A549 (cell line): Measurements from ENCODE around the gene UBE2O. TPM values are rescaled to one million over a fixed set of nuclear protein-coding genes. Genes with fewer than 3 reads are reported as not detected.

ENCODE experiments used
- ATAC-seq, 2 experiments: fragments of 200-7000 bp in 1 of 2; fragments of >200 bp in 1 of 2; cut with Nextera tagmentation in 1 of 2; cut with Tn5 transposase in 1 of 2; 3 replicates each; pipeline versions ENCODE4 v1.8.0 to v1.9.1; 2018 to 2020; ENCODE audit warnings: mild to moderate bottlenecking in 1 of 2, moderate library complexity in 1 of 2
- CTCF ChIA-PET: fragments of 300-600 bp; sonication (Branson Sonifier 250); formaldehyde crosslinking; extraction: SDS; loops from one replicate; lab custom pipeline; 2021; ENCODE audit warnings: antibody characterized with exemption, inconsistent platforms; lab: Yijun Ruan, JAX
- POLR2A ChIA-PET: fragments of 350-600 bp; formaldehyde crosslinking; extraction: SDS; loops from one replicate; lab custom pipeline; 2021; ENCODE audit warnings: antibody characterized with exemption, inconsistent platforms; lab: Yijun Ruan, JAX
- DNase-seq, 2 experiments: peaks; one replicate each; pipeline versions ENCODE4 v3.0.0 to v3.0.0-alpha.2; 2011 to 2016; ENCODE audit warnings: low read depth in 1 of 2, low spot score in 1 of 2
- FAIRE-seq: peaks from 2 replicates; lab custom pipeline; 2011; peaks lifted over from hg19 to GRCh38; lab: Jason Lieb, UNC
- H3K27ac ChIP-seq, 2 experiments: fragments of >200 bp; sonication (Bioruptor Twin); formaldehyde crosslinking; 3 replicates each; pipeline ENCODE4 v1.5.1; 2016 to 2017
- H3K4me1 ChIP-seq: fragments of >200 bp; sonication (Bioruptor Twin); formaldehyde crosslinking; 3 replicates; pipeline ENCODE4 v1.6.1; 2016
- H3K4me2 ChIP-seq: fragments of >200 bp; sonication (Bioruptor Twin); formaldehyde crosslinking; 3 replicates; pipeline ENCODE4 v1.6.1; 2016
- H3K4me3 ChIP-seq: fragments of >200 bp; sonication (Bioruptor Twin); formaldehyde crosslinking; 3 replicates; pipeline ENCODE4 v1.5.1; 2016
- H3K9me3 ChIP-seq: fragments of >200 bp; sonication (Bioruptor Twin); formaldehyde crosslinking; 3 replicates; pipeline ENCODE4 v1.6.1; 2016
- CBX2 ChIP-seq: fragments of 200-600 bp; sonication (generic); IDR thresholded peaks from 2 replicates; pipeline ENCODE4 v1.6.1; 2016; ENCODE audit warnings: low read depth, mild to moderate bottlenecking, borderline replicate concordance
- CHD4 ChIP-seq: fragments of 200-600 bp; sonication (generic); IDR thresholded peaks from 2 replicates; pipeline ENCODE4 v1.6.1; 2016; ENCODE audit warnings: antibody characterized with exemption, mild to moderate bottlenecking, borderline replicate concordance
- ESRRA ChIP-seq: fragments of 150-350 bp; IDR thresholded peaks from 2 replicates; pipeline ENCODE4 v1.6.1; 2014; ENCODE audit warnings: mild to moderate bottlenecking, low read length, borderline replicate concordance
- FOSB ChIP-seq: fragments of 250-450 bp; sonication (Bioruptor Pico); IDR thresholded peaks from 2 replicates; pipeline ENCODE4 v1.5.0; 2020; ENCODE audit warnings: mild to moderate bottlenecking, moderate library complexity
- HEYL ChIP-seq: fragments of 250-450 bp; sonication (Bioruptor Pico); IDR thresholded peaks from 2 replicates; pipeline ENCODE4 v1.8.0; 2021; ENCODE audit warnings: mild to moderate bottlenecking, moderate library complexity
- HOXB13 ChIP-seq: fragments of 250-450 bp; sonication (Bioruptor Pico); IDR thresholded peaks from 2 replicates; pipeline ENCODE4 v1.5.0; 2020; ENCODE audit warnings: low read depth, mild to moderate bottlenecking, moderate library complexity
- HOXB5 ChIP-seq: fragments of 250-450 bp; sonication (Bioruptor Pico); IDR thresholded peaks from 2 replicates; pipeline ENCODE4 v1.5.0; 2020; ENCODE audit warnings: mild to moderate bottlenecking, moderate library complexity
- KDM5A ChIP-seq: fragments of 200-600 bp; sonication (generic); IDR thresholded peaks from 2 replicates; pipeline ENCODE4 v1.6.1; 2016; ENCODE audit warnings: antibody characterized with exemption, mild to moderate bottlenecking
- MAFK ChIP-seq: fragments of 450-650 bp; IDR thresholded peaks from 2 replicates; pipeline ENCODE4 v1.6.1; 2014; ENCODE audit not compliant: partially characterized antibody
- MAZ ChIP-seq: fragments of 150-350 bp; IDR thresholded peaks from 2 replicates; pipeline ENCODE4 v1.6.1; 2014; ENCODE audit warnings: antibody characterized with exemption, low read depth, low read length, borderline replicate concordance
- NFE2L2 ChIP-seq: fragments of 150-350 bp; conservative IDR thresholded peaks from 2 replicates; pipeline ENCODE4 v1.6.1; 2014; ENCODE audit warnings: low read length
- NPAS2 ChIP-seq: fragments of 250-450 bp; sonication (Bioruptor Pico); IDR thresholded peaks from 2 replicates; pipeline ENCODE4 v1.8.0; 2022; ENCODE audit warnings: mild to moderate bottlenecking, moderate library complexity, borderline replicate concordance
- PHF8 ChIP-seq: fragments of 200-600 bp; sonication (generic); IDR thresholded peaks from 2 replicates; pipeline ENCODE4 v1.6.1; 2016; ENCODE audit warnings: low read depth, mild to moderate bottlenecking, antibody characterized with exemption, moderate library complexity, borderline replicate concordance
- POLR2A ChIP-seq: IDR thresholded peaks from 2 replicates; pipeline ENCODE4 v1.6.1; 2012; ENCODE audit warnings: mild to moderate bottlenecking, low read length
- RAD21 ChIP-seq, 2 experiments: fragments of >200 bp in 1 of 2; sonication (Bioruptor Twin) in 1 of 2; formaldehyde crosslinking in 1 of 2; IDR thresholded peaks in 1 of 2; conservative IDR thresholded peaks in 1 of 2; 2 replicates in 1 of 2; 3 replicates in 1 of 2; pipeline ENCODE4 v1.6.1; 2012 to 2018; ENCODE audit warnings: inconsistent platforms in 1 of 2
- SMC3 ChIP-seq: fragments of >200 bp; sonication (Bioruptor Twin); formaldehyde crosslinking; IDR thresholded peaks from 3 replicates; pipeline ENCODE4 v1.6.1; 2018; ENCODE audit warnings: inconsistent platforms
- TFCP2L1 ChIP-seq: fragments of 250-450 bp; sonication (Bioruptor Pico); IDR thresholded peaks from 2 replicates; pipeline ENCODE4 v1.5.0; 2021; ENCODE audit warnings: mild to moderate bottlenecking
- ZSCAN20 ChIP-seq: fragments of 250-450 bp; sonication (Bioruptor Pico); IDR thresholded peaks from 2 replicates; pipeline ENCODE4 v1.8.0; 2022; ENCODE audit warnings: mild to moderate bottlenecking, moderate library complexity
- WGBS: methylation state at CpG from one replicate; pipeline ENCODE4 v1.1.6; 2017; ENCODE audit errors: missing lambda C conversion rate; 5-methylcytosine and 5-hydroxymethylcytosine counted together
- polyA plus RNA-seq, 4 experiments: library from polyadenylated mRNA; depleted of rRNA in 3 of 4; stranded (reverse); fragments of >200 nt; fragmentation: RNase III in 1 of 4; extraction: RNeasy Plus Mini Kit Qiagen cat#74134 plus additional on column Dnase treatment in 1 of 4; gene quantifications; 2 replicates in 3 of 4; 3 replicates in 1 of 4; pipeline ENCODE4 v1.2.3, GENCODE V29; 2011 to 2017
- TF ChIP-seq, protein P1 (sequence below): IDR thresholded peaks from 2 replicates; pipeline ENCODE4 v1.6.1; 2012; ENCODE audit warnings: low read depth, borderline replicate concordance
- TF ChIP-seq, protein P2 (sequence below): fragments of 250-450 bp; sonication (Bioruptor Pico); IDR thresholded peaks from 2 replicates; pipeline ENCODE4 v1.5.0; 2021; ENCODE audit warnings: mild to moderate bottlenecking, moderate library complexity, borderline replicate concordance
- TF ChIP-seq, protein P3 (sequence below): IDR thresholded peaks from 2 replicates; pipeline ENCODE4 v1.6.1; 2012
- TF ChIP-seq, protein P4 (sequence below): fragments of 200-600 bp; sonication (generic); IDR thresholded peaks from 2 replicates; pipeline ENCODE4 v1.6.1; 2016; ENCODE audit warnings: antibody characterized with exemption, mild to moderate bottlenecking, moderate library complexity
- TF ChIP-seq, protein P5 (sequence below): fragments of >200 bp; sonication (Bioruptor Twin); formaldehyde crosslinking; IDR thresholded peaks from 3 replicates; pipeline ENCODE4 v1.5.1; 2016
- TF ChIP-seq, protein P6 (sequence below): fragments of >200 bp; sonication (Bioruptor Twin); formaldehyde crosslinking; IDR thresholded peaks from 3 replicates; pipeline ENCODE4 v1.6.1; 2016

The UBE2O gene
- polyA plus RNA-seq, 2 of the 4 experiments (the other 2 are of a cell fraction), result 22.0 to 25.7 TPM

DNA sequence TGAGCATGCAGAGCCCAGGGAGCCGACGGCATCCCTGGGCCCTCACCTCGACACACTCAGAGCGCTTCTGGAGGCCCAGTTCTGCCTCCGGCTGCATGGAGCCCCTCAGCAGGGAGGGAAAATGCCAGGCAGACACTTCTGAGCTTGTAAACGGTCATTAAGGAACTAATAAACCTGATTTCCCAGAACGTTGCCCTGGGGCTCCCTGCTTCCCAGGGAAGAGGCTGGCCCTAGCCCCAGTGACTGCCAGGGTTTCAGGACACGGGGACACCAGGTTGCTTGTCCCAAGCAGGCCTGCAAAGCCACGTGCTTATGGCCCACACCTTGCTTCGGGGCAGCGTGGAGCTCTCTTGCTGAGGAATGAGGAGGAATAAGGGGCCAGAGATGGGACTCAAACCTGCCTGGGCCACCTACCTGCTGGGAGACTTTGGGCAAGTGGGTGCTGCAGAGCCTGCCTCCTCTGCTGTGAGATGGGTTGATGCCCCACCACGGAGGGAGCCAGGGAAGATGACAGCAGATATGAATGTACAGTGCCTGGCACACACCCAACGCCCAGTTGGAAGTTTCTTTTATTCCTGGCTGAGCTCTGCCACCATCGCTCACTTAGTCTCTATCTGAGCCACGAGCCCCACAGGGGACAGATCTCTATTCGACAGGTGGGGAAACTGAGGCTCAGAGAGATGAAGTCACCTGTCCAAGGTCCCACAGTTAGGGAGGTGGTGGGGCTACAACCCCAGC is 42.9 kb upstream of the UBE2O start:
- 91% methylated on average over 14 of the region's 16 CpGs for WGBS
- DNase-seq (no peak), FAIRE-seq (no peak), ATAC-seq (no peak)
- H3K4me2 ChIP-seq, result no peak overlapping the region
- TF ChIP-seq, protein P1, sequence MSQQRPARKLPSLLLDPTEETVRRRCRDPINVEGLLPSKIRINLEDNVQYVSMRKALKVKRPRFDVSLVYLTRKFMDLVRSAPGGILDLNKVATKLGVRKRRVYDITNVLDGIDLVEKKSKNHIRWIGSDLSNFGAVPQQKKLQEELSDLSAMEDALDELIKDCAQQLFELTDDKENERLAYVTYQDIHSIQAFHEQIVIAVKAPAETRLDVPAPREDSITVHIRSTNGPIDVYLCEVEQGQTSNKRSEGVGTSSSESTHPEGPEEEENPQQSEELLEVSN, result no peak
- no peak for TF ChIP-seq MAFK
- TF ChIP-seq, protein P2, sequence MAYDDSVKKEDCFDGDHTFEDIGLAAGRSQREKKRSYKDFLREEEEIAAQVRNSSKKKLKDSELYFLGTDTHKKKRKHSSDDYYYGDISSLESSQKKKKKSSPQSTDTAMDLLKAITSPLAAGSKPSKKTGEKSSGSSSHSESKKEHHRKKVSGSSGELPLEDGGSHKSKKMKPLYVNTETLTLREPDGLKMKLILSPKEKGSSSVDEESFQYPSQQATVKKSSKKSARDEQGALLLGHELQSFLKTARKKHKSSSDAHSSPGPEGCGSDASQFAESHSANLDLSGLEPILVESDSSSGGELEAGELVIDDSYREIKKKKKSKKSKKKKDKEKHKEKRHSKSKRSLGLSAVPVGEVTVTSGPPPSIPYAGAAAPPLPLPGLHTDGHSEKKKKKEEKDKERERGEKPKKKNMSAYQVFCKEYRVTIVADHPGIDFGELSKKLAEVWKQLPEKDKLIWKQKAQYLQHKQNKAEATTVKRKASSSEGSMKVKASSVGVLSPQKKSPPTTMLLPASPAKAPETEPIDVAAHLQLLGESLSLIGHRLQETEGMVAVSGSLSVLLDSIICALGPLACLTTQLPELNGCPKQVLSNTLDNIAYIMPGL, result no peak
- TF ChIP-seq FOSB (CRISPR knock-in tag), result no peak
- TF ChIP-seq, protein P3, sequence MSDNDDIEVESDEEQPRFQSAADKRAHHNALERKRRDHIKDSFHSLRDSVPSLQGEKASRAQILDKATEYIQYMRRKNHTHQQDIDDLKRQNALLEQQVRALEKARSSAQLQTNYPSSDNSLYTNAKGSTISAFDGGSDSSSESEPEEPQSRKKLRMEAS, result no peak
- H3K9me3 ChIP-seq, result no peaks in the 10 kb centered on the region
- no peak overlapping the region for H3K4me3 ChIP-seq
- no peak overlapping the region for H3K27ac ChIP-seq
- peaks cover 44% of the 10 kb centered on the region for H3K4me1 ChIP-seq
- CTCF ChIA-PET, result interaction anchor here (0.6 to 64.5 kb wide), 8 partner anchors 10 to 202 kb away, joined by 3 to 1994 read pairs (median 22); partner anchors contain the start of genes AANAT and UBE2O
- POLR2A ChIA-PET, result no interaction called here

DNA sequence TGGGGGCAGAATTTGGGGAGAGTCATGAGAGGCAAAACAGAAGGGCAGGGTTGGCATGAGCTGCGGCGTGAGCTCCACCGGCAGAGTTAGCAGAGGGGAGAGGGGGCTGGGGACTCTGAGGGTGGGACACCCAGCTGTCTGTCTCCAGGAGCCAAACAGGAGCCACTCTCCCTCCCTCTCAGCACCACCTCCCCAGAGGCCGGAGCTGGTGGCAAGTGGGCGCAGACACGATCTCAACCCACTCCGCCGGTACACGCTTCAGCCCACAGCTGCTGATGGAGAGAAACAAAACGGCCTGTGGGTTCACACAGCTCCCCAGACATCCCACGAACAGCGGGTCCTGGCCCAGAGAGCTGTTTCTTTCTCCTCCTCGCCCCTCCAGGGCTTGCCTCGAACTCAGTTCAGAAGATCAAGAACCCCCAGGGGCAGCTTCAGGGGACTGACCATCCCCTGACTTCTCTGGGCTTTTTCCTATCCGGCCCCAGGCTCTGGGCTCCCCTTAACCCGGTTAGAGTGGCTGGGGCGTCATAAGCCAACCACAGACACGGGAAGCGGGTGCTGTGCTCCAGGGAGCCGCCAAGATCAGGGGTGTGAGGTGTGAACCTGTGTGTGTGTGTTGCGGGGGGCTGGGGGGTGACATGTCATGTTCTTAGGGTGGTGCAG is 40.7 kb upstream of the UBE2O start:
- 89% methylated on average over 21 of the region's 21 CpGs for WGBS
- Histone ChIP-seq H3K9me3 (no peaks in the 10 kb centered on the region), H3K4me2 (no peak overlapping the region), H3K4me1 (peaks cover 35% of the 10 kb centered on the region), H3K4me3 (no peak overlapping the region), H3K27ac (peak overlapping the region in 1 of 2 experiments; percentile 62; a peak in 3 of 6 replicates)
- DNase-seq (no peak), ATAC-seq (no peak), FAIRE-seq (no peak)
- POLR2A ChIA-PET, result no interaction called here
- CTCF ChIA-PET, result interaction anchor here (0.6 to 64.5 kb wide), 9 partner anchors 8 to 118 kb away, joined by 3 to 1994 read pairs (median 4); partner anchors contain the start of genes AANAT and UBE2O
- TF ChIP-seq RAD21 (conservative IDR thresholded peaks at IDR 0.05 in 1 of 2, IDR thresholded peaks at IDR 0.05 in 1 of 2) (no peak), CBX2 (no peak), HOXB5 (CRISPR knock-in tag) (no peak), CHD4 (no peak), PHF8 (no peak), POLR2A (no peak), TFCP2L1 (CRISPR knock-in tag) (no peak), HOXB13 (CRISPR knock-in tag) (no peak), NPAS2 (CRISPR knock-in tag) (no peak), KDM5A (no peak), ZSCAN20 (CRISPR knock-in tag) (no peak), MAZ (no peak), SMC3 (no peak), NFE2L2 (no peak), HEYL (CRISPR knock-in tag) (no peak), MAFK (no peak), ESRRA (no peak)
- TF ChIP-seq, protein P4, sequence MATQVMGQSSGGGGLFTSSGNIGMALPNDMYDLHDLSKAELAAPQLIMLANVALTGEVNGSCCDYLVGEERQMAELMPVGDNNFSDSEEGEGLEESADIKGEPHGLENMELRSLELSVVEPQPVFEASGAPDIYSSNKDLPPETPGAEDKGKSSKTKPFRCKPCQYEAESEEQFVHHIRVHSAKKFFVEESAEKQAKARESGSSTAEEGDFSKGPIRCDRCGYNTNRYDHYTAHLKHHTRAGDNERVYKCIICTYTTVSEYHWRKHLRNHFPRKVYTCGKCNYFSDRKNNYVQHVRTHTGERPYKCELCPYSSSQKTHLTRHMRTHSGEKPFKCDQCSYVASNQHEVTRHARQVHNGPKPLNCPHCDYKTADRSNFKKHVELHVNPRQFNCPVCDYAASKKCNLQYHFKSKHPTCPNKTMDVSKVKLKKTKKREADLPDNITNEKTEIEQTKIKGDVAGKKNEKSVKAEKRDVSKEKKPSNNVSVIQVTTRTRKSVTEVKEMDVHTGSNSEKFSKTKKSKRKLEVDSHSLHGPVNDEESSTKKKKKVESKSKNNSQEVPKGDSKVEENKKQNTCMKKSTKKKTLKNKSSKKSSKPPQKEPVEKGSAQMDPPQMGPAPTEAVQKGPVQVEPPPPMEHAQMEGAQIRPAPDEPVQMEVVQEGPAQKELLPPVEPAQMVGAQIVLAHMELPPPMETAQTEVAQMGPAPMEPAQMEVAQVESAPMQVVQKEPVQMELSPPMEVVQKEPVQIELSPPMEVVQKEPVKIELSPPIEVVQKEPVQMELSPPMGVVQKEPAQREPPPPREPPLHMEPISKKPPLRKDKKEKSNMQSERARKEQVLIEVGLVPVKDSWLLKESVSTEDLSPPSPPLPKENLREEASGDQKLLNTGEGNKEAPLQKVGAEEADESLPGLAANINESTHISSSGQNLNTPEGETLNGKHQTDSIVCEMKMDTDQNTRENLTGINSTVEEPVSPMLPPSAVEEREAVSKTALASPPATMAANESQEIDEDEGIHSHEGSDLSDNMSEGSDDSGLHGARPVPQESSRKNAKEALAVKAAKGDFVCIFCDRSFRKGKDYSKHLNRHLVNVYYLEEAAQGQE, result no peak
- TF ChIP-seq, protein P5, sequence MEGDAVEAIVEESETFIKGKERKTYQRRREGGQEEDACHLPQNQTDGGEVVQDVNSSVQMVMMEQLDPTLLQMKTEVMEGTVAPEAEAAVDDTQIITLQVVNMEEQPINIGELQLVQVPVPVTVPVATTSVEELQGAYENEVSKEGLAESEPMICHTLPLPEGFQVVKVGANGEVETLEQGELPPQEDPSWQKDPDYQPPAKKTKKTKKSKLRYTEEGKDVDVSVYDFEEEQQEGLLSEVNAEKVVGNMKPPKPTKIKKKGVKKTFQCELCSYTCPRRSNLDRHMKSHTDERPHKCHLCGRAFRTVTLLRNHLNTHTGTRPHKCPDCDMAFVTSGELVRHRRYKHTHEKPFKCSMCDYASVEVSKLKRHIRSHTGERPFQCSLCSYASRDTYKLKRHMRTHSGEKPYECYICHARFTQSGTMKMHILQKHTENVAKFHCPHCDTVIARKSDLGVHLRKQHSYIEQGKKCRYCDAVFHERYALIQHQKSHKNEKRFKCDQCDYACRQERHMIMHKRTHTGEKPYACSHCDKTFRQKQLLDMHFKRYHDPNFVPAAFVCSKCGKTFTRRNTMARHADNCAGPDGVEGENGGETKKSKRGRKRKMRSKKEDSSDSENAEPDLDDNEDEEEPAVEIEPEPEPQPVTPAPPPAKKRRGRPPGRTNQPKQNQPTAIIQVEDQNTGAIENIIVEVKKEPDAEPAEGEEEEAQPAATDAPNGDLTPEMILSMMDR, result no peak
- TF ChIP-seq, protein P6, sequence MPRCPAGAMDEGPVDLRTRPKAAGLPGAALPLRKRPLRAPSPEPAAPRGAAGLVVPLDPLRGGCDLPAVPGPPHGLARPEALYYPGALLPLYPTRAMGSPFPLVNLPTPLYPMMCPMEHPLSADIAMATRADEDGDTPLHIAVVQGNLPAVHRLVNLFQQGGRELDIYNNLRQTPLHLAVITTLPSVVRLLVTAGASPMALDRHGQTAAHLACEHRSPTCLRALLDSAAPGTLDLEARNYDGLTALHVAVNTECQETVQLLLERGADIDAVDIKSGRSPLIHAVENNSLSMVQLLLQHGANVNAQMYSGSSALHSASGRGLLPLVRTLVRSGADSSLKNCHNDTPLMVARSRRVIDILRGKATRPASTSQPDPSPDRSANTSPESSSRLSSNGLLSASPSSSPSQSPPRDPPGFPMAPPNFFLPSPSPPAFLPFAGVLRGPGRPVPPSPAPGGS, result no peak
